ENCODE results near the gene CD96.
"Not testable (repeated sequence)": the region's sequence is repeated elsewhere in the genome, so short reads cannot be mapped to it uniquely, and the experiment has no call there.

The CD96 gene, protein sequence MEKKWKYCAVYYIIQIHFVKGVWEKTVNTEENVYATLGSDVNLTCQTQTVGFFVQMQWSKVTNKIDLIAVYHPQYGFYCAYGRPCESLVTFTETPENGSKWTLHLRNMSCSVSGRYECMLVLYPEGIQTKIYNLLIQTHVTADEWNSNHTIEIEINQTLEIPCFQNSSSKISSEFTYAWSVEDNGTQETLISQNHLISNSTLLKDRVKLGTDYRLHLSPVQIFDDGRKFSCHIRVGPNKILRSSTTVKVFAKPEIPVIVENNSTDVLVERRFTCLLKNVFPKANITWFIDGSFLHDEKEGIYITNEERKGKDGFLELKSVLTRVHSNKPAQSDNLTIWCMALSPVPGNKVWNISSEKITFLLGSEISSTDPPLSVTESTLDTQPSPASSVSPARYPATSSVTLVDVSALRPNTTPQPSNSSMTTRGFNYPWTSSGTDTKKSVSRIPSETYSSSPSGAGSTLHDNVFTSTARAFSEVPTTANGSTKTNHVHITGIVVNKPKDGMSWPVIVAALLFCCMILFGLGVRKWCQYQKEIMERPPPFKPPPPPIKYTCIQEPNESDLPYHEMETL

DNA sequence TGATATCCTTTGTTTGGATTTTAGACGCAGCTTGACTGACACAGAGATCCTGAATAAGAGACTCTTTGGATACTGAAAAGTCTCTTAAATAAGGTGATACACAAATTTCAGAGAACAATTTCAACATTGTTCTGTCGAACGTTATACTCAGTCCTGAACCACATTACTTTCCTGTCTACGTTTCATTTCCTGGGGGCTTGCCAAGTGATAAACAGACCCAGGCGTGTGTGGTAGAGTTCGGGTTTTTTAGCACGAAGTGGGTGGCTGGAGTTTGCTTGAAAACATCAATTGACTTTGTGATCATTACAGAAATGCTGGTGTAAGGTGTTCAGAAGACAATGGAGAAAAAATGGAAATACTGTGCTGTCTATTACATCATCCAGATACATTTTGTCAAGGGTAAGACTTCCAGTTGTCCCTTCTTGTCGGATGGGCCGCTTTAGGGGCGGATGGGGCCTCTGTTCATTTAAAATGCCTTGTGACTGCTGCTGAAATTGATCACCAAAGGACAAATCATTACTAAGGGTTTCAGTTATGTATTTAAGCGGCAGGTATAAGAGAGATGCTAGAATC, at the start of gene CD96:
CD96 (plus strand) TSS at position 287 of the 573 bp plus-strand sequence; CDS start at position 339, 52 bp downstream.
- no peak for DNase-seq

DNA sequence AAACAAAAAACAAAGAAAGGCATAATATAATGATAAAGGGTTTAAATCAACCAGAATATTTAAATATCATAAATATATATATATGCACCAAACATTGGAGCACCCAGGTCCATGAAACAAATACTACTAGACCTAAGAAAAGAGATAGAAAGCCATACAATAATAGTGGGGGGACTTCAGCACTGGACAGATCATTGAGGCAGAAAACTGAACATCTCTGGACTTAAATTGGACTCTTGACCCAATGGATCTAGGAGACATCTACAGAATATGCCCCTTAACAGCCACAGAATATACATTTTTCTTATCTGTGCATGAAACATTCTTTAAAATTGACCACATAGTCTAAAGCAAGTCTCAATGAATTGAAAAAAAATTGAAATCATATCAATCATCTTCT, 48.7 kb upstream of the CD96 start:
- no peak for DNase-seq

DNA sequence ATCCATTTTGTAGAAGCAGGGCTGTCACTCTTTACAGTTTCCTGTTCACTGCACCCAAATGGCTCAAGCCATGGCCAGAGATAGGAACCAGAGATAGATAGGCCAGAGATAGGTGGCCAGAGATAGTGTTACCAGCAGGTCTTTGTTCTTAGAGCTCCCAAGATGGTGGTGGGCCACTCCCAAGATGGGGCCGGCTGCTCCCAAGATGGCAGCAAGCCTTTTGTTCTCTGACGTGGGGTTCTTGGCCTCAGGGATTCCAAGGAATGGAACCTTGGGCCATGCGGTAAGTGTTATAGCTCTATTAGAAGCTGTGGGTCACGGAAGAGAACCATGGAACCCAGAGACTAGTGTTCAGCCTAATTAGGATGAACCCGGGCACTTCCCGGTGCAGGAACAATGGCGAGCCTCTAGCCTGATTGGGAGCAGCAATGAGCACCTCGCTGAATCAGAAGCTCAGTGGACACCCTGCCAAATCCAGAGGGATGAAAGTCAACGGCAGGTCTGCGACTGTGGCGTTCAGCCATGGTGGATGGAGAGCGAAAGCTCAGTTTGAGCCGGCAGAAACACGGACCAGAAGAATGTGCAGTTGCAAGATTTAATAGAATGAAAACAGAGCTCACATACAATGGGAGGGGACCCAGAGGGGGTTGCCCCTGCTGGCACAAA, 45.0 kb upstream of the CD96 start:
- DNase-seq = no peak

DNA sequence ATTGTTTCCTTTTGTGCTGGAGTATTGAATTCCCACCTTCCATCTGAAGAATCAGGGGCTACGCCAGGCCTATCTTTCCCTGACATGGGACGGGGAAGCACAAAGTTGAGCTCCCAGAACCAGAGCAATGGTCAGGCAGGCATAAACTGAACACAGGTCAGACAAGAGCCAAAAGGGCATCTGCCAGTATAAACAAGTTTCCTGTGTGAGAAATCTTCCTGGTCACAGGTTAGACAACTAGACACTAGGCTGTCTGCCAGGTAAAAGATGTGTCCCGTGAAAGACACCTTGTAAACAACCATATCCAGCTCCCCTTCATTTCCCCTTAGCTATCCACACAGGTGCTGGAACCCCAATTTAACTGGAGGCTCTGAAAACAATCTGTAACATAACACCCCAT, 44.0 kb upstream of the CD96 start:
- no peak for DNase-seq

DNA sequence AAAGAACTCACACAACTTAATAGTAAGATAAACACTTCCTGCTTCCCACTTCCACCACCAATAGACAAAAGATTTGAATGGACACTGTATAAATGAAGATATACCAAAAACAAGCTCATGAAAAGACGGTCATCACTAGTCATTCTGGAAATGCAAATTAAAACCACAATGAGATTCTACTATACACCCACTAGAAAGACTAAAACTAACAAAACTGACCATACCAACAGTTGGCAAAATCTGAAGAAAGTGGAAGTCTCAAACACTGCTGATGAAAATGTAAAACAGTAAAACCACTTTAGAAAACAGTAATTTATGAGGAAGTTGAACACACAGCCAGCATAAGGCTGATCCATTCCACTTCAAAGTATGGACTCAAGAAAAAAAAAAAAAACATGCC, 35.6 kb upstream of the CD96 start:
- DNase-seq = no peak

DNA sequence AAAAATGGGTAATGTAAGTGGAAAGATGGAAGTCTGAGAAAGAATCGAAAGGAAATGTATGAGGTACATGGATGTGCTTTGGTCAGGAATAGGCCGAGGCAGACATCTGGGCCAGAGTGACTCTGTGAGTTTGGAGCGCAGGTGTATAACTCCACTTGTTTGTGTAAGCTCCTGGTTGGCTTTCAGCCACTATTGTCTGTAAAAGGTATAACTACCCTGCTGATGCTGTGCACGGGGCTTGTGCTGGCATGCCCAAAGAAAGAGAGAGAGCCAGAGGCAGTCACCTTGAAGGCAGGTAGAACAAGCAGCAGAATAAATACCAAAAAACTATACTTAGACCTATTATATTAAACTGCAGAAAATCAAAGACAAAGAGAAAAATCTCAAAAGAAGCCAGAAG, 32.7 kb upstream of the CD96 start:
- no peak for DNase-seq

DNA sequence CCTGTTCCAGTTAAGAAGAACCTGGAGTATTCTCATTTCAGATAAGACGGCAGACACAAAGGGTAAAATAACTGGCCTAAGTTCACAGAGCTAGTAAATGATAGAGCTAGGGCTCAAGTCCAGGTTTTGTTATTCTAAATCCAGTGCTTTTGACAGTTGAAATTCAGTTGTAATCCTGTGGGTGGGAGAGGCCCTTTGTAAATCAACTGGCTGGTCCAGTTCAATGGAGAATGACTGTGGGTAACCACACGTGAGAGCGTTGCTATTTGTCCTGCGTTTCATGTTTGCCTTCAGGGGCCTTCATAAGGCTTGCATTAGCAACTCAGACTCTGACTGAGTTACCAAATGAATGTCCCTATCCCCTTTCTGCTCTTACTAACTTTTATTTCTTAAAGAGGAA, 24.2 kb upstream of the CD96 start:
- no peak for DNase-seq

DNA sequence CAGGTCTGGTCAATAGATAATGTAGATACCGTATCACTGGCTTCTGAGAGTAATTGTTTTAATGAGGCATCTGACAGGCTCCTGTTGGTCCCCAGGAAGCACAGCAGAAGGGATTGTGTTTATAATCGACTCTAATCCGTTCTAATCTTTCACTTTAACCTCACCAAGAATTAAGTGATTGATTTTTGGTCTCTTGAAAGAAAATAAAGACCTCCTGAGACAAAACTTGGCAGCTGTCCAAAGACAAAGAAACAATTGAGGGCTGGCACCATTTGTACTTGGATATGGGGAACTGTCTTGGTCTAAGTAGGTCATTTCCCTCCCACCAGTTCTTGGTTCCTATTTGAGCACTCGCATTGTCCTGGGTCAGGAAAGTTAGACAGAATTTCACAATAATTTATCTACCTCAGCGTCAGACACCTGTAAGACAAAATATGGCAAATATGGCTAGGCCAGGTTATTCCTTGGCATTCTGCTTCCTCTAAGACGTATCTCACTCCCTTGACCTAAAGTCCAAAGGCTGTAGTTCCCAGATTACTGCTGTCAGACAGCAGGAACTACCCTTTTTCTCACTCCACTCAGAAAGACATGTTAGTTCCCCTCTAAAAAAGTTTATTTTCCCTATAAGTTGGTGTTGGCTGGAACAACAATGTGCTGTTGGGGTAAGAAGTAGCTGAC, 22.7 kb upstream of the CD96 start:
- DNase-seq = no peak

DNA sequence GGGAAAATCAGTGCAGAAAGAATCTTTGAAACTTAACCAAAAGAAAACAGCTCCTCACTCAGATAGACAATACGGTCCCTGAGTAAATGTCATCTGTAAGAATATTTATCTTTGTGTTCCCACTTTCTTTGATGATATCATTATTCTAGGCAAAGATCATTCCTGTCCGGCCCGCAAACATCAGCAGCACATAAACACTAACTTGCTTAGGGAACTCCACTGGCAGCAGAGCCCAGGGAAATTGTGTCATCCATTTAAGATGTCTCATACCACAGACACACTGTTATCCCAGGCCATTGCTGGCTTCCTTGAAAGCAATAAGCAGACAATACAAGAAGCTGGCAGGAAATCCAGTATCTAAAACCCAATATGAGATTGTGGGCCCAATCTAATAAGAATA, 20.1 kb upstream of the CD96 start:
- no peak for DNase-seq

DNA sequence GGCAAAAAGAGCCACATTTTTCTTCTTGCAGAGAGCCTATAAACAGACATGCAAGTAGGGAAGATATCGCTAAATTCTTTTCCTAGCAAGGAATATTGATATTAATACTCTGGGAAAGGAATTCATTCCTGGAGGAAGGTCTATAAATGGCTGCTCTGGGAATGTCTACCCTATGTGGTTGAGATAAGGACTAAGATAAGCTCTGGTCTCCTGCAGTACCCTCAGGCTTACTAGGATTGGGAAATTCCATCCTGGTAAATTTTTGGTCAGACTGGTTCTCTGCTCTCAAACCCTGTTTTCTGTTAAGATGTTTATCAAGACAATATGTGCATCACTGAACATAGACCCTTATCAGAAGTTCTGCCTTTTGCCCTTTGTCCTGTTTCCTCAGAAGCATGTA, 17.5 kb upstream of the CD96 start:
- not testable (repeated sequence) for DNase-seq

DNA sequence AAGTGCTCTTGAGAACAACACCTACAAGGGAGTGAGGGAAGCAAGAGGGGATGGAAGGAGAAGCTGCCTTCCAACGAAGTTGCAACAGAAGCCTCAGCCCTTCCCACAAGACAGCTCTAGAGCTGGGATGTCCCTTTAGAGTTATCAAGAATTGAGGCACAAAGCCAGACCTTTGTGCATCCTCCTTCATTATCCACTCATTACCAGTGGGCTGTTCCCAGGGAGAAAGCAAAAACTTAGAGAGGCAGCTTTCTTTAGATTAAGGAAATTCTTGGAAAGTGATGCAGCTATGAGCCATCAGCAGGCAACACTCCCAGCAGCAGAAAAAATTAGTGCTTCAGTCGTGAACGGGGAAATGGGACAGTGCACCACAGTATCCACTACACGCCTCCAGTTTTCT, 10.6 kb upstream of the CD96 start:
- DNase-seq = no peak

DNA sequence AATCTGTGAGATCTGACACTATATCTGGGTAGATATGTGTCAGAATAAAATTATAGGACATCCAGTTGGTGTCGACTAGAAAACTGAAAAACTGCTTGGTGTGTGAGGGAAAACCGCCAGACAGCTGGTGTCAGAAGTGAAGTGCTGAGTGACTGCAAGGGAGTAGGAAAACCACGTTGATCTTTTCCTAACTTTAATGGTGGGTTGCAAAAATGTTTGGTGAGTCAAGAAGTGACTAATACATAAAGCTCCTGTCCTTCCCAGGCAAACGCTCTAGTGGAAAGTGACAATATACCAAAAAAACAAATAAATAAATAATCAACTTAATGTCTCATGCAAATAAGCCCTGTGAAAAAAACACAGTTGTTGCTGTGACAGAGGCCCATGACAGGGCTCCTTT, 7.3 kb upstream of the CD96 start:
- no peak for DNase-seq

DNA sequence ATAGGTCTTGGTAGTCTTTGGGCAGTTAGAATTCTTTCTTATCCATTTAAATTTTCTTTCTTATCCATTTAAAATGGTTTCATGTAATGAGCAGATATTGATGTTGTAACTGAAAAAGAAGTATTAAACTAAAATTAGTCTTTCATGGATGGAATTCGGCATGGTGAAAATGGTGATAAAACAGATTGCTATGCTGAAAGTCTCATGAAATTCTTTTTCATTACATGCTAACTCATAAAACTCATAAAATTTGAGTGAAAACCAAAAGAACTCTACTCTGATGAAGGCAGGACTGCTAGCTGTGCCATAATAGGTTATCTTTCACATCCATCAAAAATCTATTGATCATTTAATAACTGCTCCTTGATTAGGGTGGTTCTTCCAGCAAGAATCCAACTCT, 3.9 kb upstream of the CD96 start:
- no peak for DNase-seq

DNA sequence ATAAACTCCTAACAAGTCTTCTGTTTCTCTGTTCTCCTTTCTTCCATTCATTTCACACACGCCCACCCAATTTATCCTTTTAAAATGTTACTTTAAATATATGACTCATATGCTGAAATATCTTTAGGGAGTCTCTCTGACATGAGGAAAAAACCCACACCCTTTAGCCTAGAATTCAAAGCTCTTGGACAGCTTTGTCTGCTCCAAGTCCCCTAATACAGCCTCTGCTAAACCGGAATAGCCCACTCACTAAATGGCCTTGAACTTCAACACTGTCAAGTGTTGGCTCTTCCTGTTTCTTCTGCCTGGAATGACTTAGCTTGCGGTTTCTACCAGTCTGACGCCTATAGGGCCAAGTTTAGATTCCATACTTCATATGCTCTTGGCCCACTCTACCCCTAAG, 3.3 kb upstream of the CD96 start:
- no peak for DNase-seq

DNA sequence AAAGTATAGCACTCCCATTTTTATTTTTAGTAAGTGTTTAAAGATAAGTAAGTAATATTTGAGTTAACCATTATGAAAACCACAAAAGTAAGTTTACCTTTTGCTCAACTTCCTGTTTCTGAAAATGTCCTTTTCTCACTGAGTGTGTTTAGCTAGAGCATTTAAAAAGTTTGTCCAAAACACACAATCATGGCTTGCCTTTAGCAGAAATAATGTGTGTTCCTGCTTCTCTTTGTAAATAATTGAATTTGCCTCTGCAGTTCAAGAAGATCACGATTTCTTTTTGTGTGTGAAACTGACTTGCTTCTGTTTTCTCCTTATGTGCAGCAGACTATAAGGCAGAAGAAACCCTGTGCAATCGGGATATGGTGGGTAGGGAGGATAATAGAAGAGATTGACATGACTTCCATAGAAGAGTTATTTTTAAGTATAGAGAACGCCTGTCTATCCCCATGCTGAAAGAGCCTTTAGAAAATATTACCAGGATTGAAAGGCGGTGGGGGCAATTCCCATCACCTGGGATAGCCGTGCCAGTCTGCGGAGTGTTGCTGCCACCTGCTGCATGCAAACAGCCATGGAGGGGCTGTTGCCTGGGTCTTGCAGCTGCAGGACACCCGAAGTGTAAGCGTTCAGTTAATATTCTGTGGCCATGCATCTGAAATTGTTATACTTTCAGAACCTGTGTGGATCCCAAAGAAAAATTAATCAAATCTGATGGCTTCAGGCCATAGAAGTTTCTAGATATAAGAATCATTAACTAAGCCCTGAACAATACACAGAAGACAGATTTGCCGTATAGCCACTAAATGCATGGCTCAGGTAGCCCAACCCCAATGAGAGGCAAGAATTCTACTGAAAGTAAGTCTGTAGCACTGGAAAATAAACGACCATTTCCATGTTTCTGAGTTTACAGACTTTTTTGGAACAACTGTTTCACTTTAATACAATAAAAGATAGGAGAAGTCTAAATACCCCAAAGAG, 2.4 kb upstream of the CD96 start:
- peak; percentile 17 for DNase-seq

DNA sequence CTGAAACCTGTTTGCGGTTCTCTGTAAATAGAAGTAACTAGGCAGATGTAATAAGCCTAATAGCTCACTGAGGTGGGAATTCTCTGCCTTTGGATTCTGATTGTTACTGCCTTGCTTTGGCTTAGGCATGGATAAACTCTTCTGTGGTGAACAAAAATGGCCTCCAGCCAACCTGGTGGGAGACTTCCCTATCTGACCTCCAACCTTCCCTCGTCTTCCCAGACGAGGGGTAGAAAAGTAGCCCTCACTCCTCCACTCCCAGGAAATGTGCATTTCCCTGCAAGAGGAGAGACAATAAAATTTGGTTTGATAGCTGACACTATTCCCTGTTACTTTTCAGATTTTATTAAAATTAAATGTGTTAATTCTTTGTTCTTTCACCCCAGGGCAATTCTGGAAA, 606 bp upstream of the CD96 start:
- DNase-seq = no peak

DNA sequence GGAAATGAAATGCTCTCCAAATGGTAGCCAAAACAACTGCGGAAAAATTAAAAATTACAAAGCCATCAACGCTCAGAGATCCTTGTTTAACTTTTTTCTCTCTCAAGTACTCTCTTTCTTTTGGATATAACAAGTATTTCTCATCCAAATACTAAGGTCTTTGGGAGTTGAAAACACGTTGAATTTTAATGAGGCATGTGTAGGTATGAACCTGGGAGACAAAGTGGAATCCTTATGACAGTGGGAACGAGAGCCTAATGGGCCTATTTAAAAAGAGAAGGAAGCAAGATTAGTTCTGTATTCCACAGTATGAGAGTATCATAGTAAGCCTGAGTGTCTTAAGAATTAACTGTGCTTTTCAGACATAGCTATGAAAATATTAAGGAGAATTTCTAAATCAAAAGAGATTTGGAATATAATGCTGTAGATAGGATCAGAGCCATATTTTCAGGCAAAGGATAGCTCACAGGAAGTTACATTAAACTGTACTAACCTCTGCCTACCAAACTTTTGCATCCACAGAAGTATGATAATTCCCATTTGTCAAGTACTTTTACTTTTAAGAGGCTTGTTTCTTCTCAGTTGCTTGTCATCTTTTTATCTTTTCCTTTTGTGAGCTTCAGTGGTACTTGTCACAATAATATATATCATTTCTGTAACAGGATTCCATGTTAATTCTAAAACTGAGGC, 759 bp downstream of the CD96 start:
- DNase-seq = no peak

DNA sequence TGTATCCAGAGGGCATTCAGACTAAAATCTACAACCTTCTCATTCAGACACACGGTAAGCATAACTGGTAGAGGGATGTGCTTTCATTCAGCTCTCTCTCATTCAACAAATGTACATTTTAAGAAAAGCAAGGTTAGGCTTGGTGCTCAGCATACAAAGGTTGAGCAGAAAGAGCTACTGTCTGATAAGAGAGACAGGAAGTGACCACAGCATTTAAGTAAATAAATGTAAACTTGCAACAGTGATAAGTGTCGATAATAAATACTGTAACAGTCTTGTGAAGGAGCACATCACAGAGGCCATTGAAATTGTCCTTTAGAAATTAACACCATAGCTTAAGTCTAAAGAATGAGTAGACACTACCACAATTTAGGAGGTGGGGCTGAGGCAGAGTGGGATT, 3.4 kb downstream of the CD96 start:
- no peak for DNase-seq

DNA sequence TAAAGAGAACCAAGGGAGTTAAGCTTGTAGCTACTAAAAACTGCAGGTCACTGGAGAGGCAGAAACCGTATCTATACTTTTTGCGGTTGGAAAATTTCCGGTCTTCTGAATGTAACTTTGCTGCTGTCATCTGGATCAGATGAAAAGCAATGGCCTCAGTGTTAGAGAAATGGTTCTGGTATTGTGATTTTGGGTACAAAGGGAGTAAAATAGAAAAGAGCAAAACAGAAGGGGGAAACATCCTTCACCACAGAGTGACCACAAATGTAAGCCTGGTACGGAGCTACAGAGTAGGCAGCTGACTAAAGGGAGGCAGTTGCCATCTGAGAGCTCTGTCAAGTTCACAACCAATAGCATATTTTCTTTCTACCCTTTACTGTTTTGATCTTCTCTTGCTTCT, 5.6 kb downstream of the CD96 start:
- DNase-seq = no peak

DNA sequence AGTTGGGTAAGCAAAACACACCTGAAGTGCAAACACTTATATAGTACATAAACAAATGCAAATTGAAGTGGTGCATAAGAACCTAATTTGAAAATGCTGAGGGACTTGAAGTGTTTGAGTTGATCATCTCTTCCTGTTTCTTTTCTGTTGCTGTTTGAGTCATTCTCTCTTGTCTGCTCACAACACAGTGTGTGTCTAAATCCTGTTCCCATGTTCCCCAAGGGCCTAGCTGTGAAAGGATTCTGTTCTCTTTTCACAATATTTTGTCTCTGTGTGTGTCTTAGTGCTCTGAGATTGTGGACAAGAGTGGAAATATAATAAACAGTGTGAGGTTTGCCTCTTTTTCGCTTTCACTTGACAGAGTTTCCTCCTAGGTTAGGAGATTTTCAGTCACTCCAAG, 6.1 kb downstream of the CD96 start:
- no peak for DNase-seq

DNA sequence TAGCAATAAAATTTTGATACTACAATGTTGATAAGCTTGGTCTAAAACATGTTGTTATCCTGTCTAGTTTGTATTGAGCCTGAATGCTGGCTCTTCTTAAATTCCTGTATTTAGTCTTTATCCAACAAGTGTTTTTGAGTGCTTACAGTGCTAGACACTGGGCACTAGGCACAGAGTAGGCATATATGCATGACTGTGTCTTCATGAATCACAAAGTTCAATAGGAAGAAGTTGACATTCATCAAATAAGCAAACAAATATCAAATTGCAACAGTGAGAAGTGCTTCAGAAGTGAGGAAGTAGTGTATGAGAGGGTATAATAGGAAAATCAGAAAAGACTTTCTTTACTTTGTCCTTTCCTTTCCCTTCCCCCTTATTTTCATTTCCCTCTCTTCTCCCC, 6.8 kb downstream of the CD96 start:
- DNase-seq = no peak

DNA sequence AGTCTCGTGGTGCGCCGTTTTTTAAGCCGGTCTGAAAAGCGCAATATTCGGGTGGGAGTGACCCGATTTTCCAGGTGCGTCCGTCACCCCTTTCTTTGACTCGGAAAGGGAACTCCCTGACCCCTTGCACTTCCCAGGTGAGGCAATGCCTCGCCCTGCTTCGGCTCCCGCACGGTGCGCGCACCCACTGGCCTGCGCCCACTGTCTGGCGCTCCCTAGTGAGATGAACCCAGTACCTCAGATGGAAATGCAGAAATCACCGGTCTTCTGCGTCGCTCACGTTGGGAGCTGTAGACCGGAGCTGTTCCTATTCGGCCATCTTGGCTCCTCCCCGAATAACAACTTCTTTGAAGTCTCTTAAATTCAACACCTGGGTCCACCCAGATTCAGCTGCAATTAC, 19.9 kb downstream of the CD96 start:
- DNase-seq = not testable (repeated sequence)
